ENCODE data around the gene PITX2.

DNA sequence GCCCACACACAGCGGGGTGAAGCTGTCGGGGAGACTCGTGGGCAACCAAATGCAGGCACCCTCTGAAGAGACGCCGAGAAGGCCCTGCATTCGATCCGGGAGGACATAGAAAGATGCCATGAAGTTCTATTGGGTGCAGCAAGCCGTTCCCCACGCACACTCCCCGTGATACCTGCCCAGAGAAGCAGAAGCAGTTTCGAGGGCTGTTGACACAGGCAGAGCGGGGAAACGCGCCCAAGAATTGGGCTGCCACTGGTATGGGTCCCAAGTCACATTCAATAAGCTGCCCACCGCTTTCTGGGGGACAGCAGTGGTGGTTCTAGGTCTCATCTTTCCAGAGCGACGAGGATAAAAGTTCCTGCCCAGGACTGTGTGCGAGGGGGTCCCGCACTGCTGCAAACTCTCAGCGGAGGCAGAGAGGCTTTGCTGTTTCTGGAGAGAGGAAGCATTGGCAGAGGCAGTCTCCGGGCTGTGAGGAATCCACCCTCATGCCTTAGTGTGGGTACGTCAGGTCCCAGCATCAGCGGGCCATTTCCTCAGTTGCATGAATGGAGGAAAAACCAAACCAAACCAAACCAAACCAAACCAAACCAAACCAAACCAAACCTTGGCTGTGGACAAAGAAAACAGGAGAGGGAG is 10.1 kb downstream of the PITX2 start:
- TF ChIP-seq EZH2 (IDR thresholded peaks at IDR 0.05; ENCODE audit: low read length), result no peak
- TF ChIP-seq CTCF (optimal IDR thresholded peaks at IDR 0.05 in 1 of 3, IDR thresholded peaks at IDR 0.05 in 1 of 3, conservative IDR thresholded peaks at IDR 0.05 in 1 of 3; ENCODE audit: extremely low read depth in 1 of 3, insufficient read depth in 2 of 3, low read length in 3 of 3), result no peak

Data from keratinocyte (primary cell).